BJ (cell line): ENCODE data around the gene TNNT2. TPM values are rescaled to one million over a fixed set of nuclear protein-coding genes. Genes with fewer than 3 reads are reported as not detected.

ENCODE experiments used
- CTCF ChIA-PET: fragments of 350-600 bp; formaldehyde crosslinking; extraction: SDS; loops from one replicate; lab custom pipeline; 2021; ENCODE audit warnings: antibody characterized with exemption, inconsistent platforms; lab: Yijun Ruan, JAX
- POLR2A ChIA-PET: fragments of 300-600 bp; sonication (Branson Sonifier 250); formaldehyde crosslinking; extraction: SDS; loops from one replicate; lab custom pipeline; 2021; ENCODE audit warnings: antibody characterized with exemption; lab: Charles Lee
- DNase-seq: peaks from one replicate; pipeline ENCODE4 v3.0.0-alpha.2; 2011; ENCODE audit warnings: low read depth
- H3K27me3 ChIP-seq: 2 replicates; pipeline ENCODE4 v1.6.0; 2011; ENCODE audit warnings: low read length; ENCODE audit not compliant: control insufficient read depth, insufficient read depth
- H3K36me3 ChIP-seq: 2 replicates; pipeline ENCODE4 v1.5.1; 2011; ENCODE audit warnings: low read length; ENCODE audit not compliant: control insufficient read depth, insufficient read depth
- H3K4me3 ChIP-seq: 2 replicates; pipeline ENCODE4 v1.5.1; 2011; ENCODE audit warnings: low read depth, mild to moderate bottlenecking, control low read depth, low read length
- polyA plus RNA-seq: library from polyadenylated mRNA; depleted of rRNA; stranded (reverse); fragments of >200 nt; gene quantifications from 2 replicates; pipeline ENCODE4 v1.2.3, GENCODE V29; 2011
- TF ChIP-seq, protein P1 (sequence below): IDR thresholded peaks from 2 replicates; pipeline ENCODE4 v1.5.1; 2011; ENCODE audit warnings: low read depth, mild to moderate bottlenecking, control low read depth, inconsistent platforms, low read length, moderate library complexity; ENCODE audit not compliant: insufficient read depth

TNNT2 gene
- polyA plus RNA-seq, 1 experiment = not detected

DNA sequence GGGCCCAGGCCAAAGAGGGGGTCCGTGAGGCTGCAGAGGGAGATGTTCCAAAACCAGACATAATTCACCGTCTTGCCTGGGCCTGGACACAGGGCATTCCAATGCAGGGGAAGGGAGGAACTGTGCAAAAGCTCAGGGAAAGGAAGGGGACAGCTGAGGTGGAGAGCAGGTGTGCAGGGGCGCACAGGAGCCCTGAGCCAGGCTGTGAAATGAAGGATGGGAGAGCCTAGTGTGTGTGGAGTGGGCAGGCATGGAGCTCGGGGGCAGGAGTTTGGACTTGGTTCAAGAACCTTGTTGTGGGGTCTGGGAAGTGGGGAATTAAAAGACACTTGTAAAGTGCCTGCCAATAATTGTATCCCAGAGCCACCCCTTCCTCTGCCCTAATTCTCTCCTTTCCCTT, 41.8 kb upstream of the TNNT2 start:
- H3K27me3 ChIP-seq = peaks cover 23% of the 10 kb centered on the region
- no peak overlapping the region for H3K4me3 ChIP-seq
- TF ChIP-seq, protein P1, sequence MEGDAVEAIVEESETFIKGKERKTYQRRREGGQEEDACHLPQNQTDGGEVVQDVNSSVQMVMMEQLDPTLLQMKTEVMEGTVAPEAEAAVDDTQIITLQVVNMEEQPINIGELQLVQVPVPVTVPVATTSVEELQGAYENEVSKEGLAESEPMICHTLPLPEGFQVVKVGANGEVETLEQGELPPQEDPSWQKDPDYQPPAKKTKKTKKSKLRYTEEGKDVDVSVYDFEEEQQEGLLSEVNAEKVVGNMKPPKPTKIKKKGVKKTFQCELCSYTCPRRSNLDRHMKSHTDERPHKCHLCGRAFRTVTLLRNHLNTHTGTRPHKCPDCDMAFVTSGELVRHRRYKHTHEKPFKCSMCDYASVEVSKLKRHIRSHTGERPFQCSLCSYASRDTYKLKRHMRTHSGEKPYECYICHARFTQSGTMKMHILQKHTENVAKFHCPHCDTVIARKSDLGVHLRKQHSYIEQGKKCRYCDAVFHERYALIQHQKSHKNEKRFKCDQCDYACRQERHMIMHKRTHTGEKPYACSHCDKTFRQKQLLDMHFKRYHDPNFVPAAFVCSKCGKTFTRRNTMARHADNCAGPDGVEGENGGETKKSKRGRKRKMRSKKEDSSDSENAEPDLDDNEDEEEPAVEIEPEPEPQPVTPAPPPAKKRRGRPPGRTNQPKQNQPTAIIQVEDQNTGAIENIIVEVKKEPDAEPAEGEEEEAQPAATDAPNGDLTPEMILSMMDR = no peak
- POLR2A ChIA-PET = no interaction called here
- no peak for DNase-seq
- H3K36me3 ChIP-seq = no peaks in the 10 kb centered on the region
- CTCF ChIA-PET = interaction anchor here (0.9 to 1.6 kb wide), 4 partner anchors 9 to 94 kb away, joined by 3 to 4 read pairs (median 3); no protein-coding TSS in a partner anchor

DNA sequence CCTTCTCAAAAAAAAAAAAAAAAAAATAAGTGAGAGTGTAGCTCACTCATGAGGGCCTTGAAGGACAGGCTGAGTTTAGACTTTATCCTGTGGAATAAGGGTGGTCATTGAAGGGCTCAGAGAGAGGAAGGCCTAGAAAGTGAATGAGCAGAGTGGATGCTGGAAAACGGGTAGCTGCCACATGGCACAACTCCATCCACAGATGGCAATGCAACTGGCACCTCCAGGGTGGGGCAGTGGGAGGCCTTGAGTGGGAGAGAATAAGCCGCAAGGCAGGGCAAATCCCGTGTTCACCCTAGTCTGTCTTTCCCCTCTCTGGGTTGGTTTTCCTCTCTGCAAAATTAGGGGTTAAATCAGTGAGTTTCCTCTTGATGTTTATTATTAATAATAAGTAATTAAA, 41.0 kb upstream of the TNNT2 start:
- Histone ChIP-seq H3K4me3 (no peak overlapping the region), H3K27me3 (peaks cover 23% of the 10 kb centered on the region), H3K36me3 (no peaks in the 10 kb centered on the region)
- TF ChIP-seq, protein P1 = no peak
- DNase-seq = no peak
- ChIA-PET CTCF (interaction anchor here (0.7 to 1.2 kb wide), 2 partner anchors 17 to 29 kb away, joined by 3 read pairs; no protein-coding TSS in a partner anchor), POLR2A (no interaction called here)

DNA sequence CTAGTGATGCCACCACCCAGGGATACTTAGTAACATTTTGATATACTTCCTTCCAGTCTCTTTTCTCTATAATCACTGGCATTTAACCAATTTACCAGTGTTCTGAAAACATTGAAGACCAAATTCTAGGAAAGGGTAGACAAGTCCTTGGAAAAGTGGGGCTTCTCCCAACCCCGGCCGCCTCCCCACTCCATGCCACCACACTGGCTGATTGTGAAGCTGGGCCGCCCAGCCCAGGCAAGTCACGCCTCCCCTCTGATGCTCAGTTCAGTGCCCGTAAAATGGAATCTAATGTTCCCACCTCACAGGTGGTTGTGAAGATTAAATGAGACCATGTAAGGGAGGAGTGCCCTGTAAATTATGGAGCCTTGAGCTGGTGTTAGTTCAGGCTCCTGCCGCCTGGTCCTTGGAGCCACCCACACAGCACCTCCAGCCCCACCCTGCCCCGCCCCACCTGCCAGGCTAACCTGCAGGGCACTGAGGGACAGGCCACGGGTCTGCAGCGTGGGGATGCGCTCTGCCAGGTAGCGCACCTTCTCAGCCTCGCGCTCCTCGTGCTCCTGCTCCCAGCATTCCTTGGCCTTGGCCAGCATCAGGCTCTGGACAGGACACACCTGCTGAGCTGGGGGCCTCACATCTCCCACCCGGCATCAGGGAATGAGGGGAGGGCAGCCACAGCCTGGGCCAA, 36.7 kb upstream of the TNNT2 start:
- Histone ChIP-seq H3K27me3 (peaks cover 30% of the 10 kb centered on the region), H3K4me3 (no peak overlapping the region), H3K36me3 (no peaks in the 10 kb centered on the region)
- DNase-seq = no peak
- ChIA-PET CTCF (interaction anchor here (1.1 kb wide), 1 partner anchor 20 kb away, joined by 3 read pairs; no protein-coding TSS in a partner anchor), POLR2A (no interaction called here)
- TF ChIP-seq, protein P1 = no peak

DNA sequence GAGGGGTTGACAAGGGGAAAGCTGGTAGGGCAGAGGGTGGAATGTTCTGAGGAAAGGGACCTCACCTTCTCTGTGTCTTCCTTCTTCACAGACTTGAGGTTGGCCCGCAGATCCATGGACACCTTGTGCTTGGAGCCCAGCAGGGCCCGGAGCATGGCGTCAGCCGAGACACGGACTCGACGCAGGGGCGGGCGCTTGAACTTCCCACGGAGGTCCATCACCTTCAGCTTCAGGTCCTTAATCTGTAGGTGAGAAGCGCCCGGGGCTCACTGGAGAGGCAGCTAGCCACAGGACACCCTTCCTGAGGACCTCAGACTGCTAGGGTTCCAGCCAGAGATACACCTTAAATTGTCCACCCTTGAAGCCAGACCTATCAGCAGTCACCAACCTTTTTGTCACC, 33.8 kb upstream of the TNNT2 start:
- POLR2A ChIA-PET = no interaction called here
- Histone ChIP-seq H3K4me3 (no peak overlapping the region), H3K27me3 (peaks cover 24% of the 10 kb centered on the region), H3K36me3 (no peaks in the 10 kb centered on the region)
- CTCF ChIA-PET = interaction anchor here (0.7 to 4.1 kb wide), 11 partner anchors 9 to 158 kb away, joined by 3 to 49 read pairs (median 11); no protein-coding TSS in a partner anchor
- DNase-seq = no peak
- TF ChIP-seq, protein P1 = no peak

DNA sequence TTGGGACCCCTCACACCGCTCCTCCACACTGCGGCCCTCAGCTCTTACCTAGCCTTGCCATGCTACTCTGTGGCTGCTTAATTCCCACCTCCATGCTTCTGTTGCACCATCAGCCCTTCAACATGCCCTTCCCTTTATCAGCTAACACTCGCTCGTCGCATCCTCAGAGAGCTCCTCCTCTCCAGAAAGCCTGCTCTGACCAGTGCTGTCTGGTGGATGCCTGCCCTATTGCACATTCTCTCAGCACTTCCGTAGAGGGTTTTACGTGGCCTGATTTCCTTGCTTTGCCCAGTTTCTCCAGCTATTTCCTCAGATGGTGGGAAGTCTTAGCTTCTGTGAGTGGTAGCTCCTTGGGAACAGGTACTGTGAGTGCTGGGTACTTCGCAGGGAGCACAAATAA, 32.0 kb upstream of the TNNT2 start:
- no peaks in the 10 kb centered on the region for H3K36me3 ChIP-seq
- no peak for DNase-seq
- POLR2A ChIA-PET = no interaction called here
- H3K4me3 ChIP-seq = no peak overlapping the region
- CTCF ChIA-PET = interaction anchor here (0.6 to 4.1 kb wide), 19 partner anchors 8 to 155 kb away, joined by 3 to 49 read pairs (median 7); no protein-coding TSS in a partner anchor
- H3K27me3 ChIP-seq = peaks cover 22% of the 10 kb centered on the region
- TF ChIP-seq, protein P1 = no peak
